K562 (cell line): Measurements from ENCODE around the gene SYNPO2. TPM values are rescaled to one million over a fixed set of nuclear protein-coding genes. Genes with fewer than 3 reads are reported as not detected.

Experiments used
- ATAC-seq: fragments of 200-7000 bp; cut with Tn5 transposase; 3 replicates; pipeline ENCODE4 v1.9.1; 2020; ENCODE audit warnings: moderate library complexity
- BruUV-seq: library from RNA; stranded (reverse); fragments of 400-500 nt; replicated peaks from 2 replicates; lab custom pipeline; 2021; lab: Mats Ljungman, UMichigan
- CTCF ChIA-PET: fragments of 300-600 bp; formaldehyde crosslinking; extraction: SDS; loops from one replicate; lab custom pipeline; 2021; ENCODE audit warnings: low intra/inter-chr PET ratio; lab: Yijun Ruan, JAX
- POLR2A ChIA-PET: fragments of 300-600, 350-650 bp; sonication (Branson Sonifier 250); formaldehyde crosslinking; extraction: SDS; loops from one replicate; lab custom pipeline; 2021; ENCODE audit warnings: antibody characterized with exemption, inconsistent platforms; lab: Yijun Ruan, JAX
- DNase-seq, 4 experiments: peaks; one replicate each; pipeline versions ENCODE4 v3.0.0 to v3.0.0-alpha.2; 2011 to 2018; ENCODE audit warnings: low spot score in 3 of 4, mixed read lengths in 3 of 4; ENCODE audit errors: extremely low read depth in 1 of 4
- FAIRE-seq: peaks from 2 replicates; lab custom pipeline; 2011; peaks lifted over from hg19 to GRCh38; lab: Jason Lieb, UNC
- H2AFZ ChIP-seq: 2 replicates; pipeline ENCODE4 v1.6.0; 2011; ENCODE audit warnings: low read depth, low read length, control low read depth, inconsistent platforms
- H3K27ac ChIP-seq: fragments of 200-600 bp; 3 replicates; pipeline ENCODE4 v1.8.0; 2011; ENCODE audit warnings: low read depth, mild to moderate bottlenecking, control low read depth, inconsistent platforms, low read length, moderate library complexity, mixed read lengths; ENCODE audit errors: extremely low read depth
- H3K27me3 ChIP-seq, 2 experiments: fragments of 300-600 bp in 1 of 2; 2 replicates in 1 of 2; 3 replicates in 1 of 2; pipeline versions ENCODE4 v1.6.0 to v1.8.0; 2011; ENCODE audit warnings: inconsistent platforms in 2 of 2, low read length in 2 of 2, mild to moderate bottlenecking in 1 of 2, mixed read lengths in 1 of 2, moderate library complexity in 1 of 2; ENCODE audit not compliant: control insufficient read depth in 2 of 2, insufficient read depth in 2 of 2
- H3K36me3 ChIP-seq: fragments of 300-600 bp; 3 replicates; pipeline ENCODE4 v1.8.0; 2011; ENCODE audit warnings: mild to moderate bottlenecking, low read length, inconsistent platforms; ENCODE audit not compliant: control insufficient read depth, insufficient read depth
- H3K4me1 ChIP-seq, 2 experiments: fragments of 200-600 bp in 1 of 2; replicated peaks in 1 of 2; 2 replicates in 1 of 2; 3 replicates in 1 of 2; pipeline versions ENCODE4 v1.5.1 to v1.8.0; 2011; ENCODE audit warnings: inconsistent platforms in 2 of 2, low read length in 2 of 2, mild to moderate bottlenecking in 1 of 2, mixed read lengths in 1 of 2, moderate library complexity in 1 of 2; ENCODE audit not compliant: control insufficient read depth in 2 of 2, insufficient read depth in 2 of 2
- H3K4me2 ChIP-seq: 2 replicates; pipeline ENCODE4 v1.6.1; 2011; ENCODE audit warnings: low read length, control low read depth, inconsistent platforms, mixed read lengths; ENCODE audit not compliant: insufficient read depth
- H3K4me3 ChIP-seq: fragments of 200-600 bp; sonication (generic), shearing (Covaris generic); 2 replicates; pipeline ENCODE4 v1.5.1; 2016; ENCODE audit warnings: control low read depth, inconsistent platforms
- H3K79me2 ChIP-seq: fragments of 200-600 bp; 3 replicates; pipeline ENCODE4 v1.8.0; 2011; ENCODE audit warnings: low read length, inconsistent platforms; ENCODE audit not compliant: control insufficient read depth, insufficient read depth
- H3K9ac ChIP-seq, 2 experiments: 2 replicates each; pipeline versions ENCODE4 v1.6.0 to v1.6.1; 2011; ENCODE audit warnings: low read depth in 2 of 2, low read length in 2 of 2, control low read depth in 1 of 2, inconsistent platforms in 1 of 2, mild to moderate bottlenecking in 1 of 2, mixed read lengths in 1 of 2; ENCODE audit not compliant: insufficient read depth in 1 of 2
- H3K9me1 ChIP-seq: one replicate; pipeline ENCODE4 v1.6.0; 2011; ENCODE audit warnings: inconsistent platforms, mild to moderate bottlenecking, low read length, moderate library complexity; ENCODE audit not compliant: control insufficient read depth, insufficient read depth
- H3K9me3 ChIP-seq: replicated peaks from 2 replicates; pipeline ENCODE4 v1.5.1; 2011; ENCODE audit warnings: low read depth, low read length, inconsistent platforms; ENCODE audit not compliant: control insufficient read depth, insufficient read depth
- H4K20me1 ChIP-seq: replicated peaks from 2 replicates; pipeline ENCODE4 v1.6.1; 2011; ENCODE audit warnings: low read length, inconsistent platforms, mixed read lengths; ENCODE audit not compliant: control insufficient read depth, insufficient read depth
- ELF2 ChIP-seq: fragments of 250-450 bp; sonication (Bioruptor Pico); IDR thresholded peaks from 2 replicates; pipeline ENCODE4 v1.5.0; 2021; ENCODE audit warnings: mild to moderate bottlenecking
- POLR2G ChIP-seq: fragments of 200-400 bp; formaldehyde crosslinking; IDR thresholded peaks from 2 replicates; pipeline ENCODE4 v1.6.1; 2017; ENCODE audit warnings: low read depth, mild to moderate bottlenecking, antibody characterized with exemption, low read length, moderate library complexity
- RBM14 ChIP-seq: fragments of 200-400 bp; formaldehyde crosslinking; IDR thresholded peaks from 2 replicates; pipeline ENCODE4 v1.6.1; 2018; ENCODE audit warnings: low read depth, mild to moderate bottlenecking, low read length, moderate library complexity, borderline replicate concordance; ENCODE audit not compliant: insufficient read depth
- ZFP1 ChIP-seq: fragments of 450-650 bp; formaldehyde crosslinking; IDR thresholded peaks from 2 replicates; pipeline ENCODE4 v1.4.0; 2020; ENCODE audit warnings: mild to moderate bottlenecking, mixed read lengths
- ZNF518B ChIP-seq: fragments of 250-450 bp; sonication (Bioruptor Pico); IDR thresholded peaks from 2 replicates; pipeline ENCODE4 v1.5.0; 2021; ENCODE audit warnings: mild to moderate bottlenecking, moderate library complexity
- WGBS: fragments of 100-300 bp; shearing (Covaris generic); methylation state at CpG from one replicate; pipeline ENCODE4 v1.1.6; 2016; ENCODE audit warnings: low coverage, mixed read lengths; ENCODE audit not compliant: insufficient coverage; ENCODE audit errors: missing lambda C conversion rate; 5-methylcytosine and 5-hydroxymethylcytosine counted together
- in situ Hi-C: fragments of 300-500 bp; cut with MboI; formaldehyde crosslinking; loops from 4 replicates; pipeline ENCODE4 v1.15.0; 2018; ENCODE audit warnings: inconsistent platforms, mixed read lengths
- intact Hi-C: fragments of 100-400 bp; cut with micrococcal nuclease; formaldehyde crosslinking; loops from 2 replicates; pipeline ENCODE4 v1.14.2; 2022
- polyA plus RNA-seq, 8 experiments: library from polyadenylated mRNA; depleted of rRNA in 4 of 8; stranded (reverse) in 5 of 8; unstranded in 3 of 8; fragments of >200 nt; fragmentation: Nextera tagmentation in 2 of 8; fragmentation: Illumina TruSeq in 1 of 8; extraction: Ambion mirVana in 2 of 8; extraction: Trizol in 1 of 8; gene quantifications; 2 replicates each; pipeline versions ENCODE4 v1.2.1 to v1.2.3, GENCODE V29; 2011 to 2014; ENCODE audit warnings: inconsistent platforms in 1 of 8, missing spikeins in 1 of 8
- total RNA-seq, 7 experiments: library from RNA; depleted of rRNA in 6 of 7; stranded (reverse); fragments of >200 nt in 6 of 7; fragmentation: Illumina TruSeq in 2 of 7; extraction: Trizol in 2 of 7; gene quantifications; 2 replicates each; pipeline versions ENCODE4 v1.2.1 to v1.2.3, GENCODE V29; 2011 to 2021; ENCODE audit warnings: low replicate concordance in 1 of 7

SYNPO2 gene
- total and polyA plus RNA-seq, 9 of the 15 experiments (the other 6 are each of a cell fraction or from before 2014, with no cell fraction given), result 0.03 to 0.18 TPM; not detected in 7

- no peak for TF ChIP-seq POLR2G
- no peak for TF ChIP-seq ZNF518B (CRISPR knock-in tag)
- no peak for TF ChIP-seq RBM14
- no peak for TF ChIP-seq ZFP1 (CRISPR knock-in tag)
- no peak for TF ChIP-seq ELF2 (CRISPR knock-in tag)
- H3K36me3 ChIP-seq, result no peaks in the 10 kb centered on the region
- no peaks in the 10 kb centered on the region for H3K79me2 ChIP-seq
- ChIA-PET CTCF (interaction anchor here (0.7 to 2.1 kb wide), 2 partner anchors 197 to 228 kb away, joined by 3 to 12 read pairs; no protein-coding TSS in a partner anchor), POLR2A (interaction anchor here (0.6 kb wide), 1 partner anchor 653 kb away, joined by 3 read pairs; no protein-coding TSS in a partner anchor)
- DNase-seq (no peak), ATAC-seq (peak; percentile 42; the same call in 1 of the 3 replicates), FAIRE-seq (no peak)
- in situ Hi-C loops, result no loop called here
- no peak overlapping the region for H3K4me2 ChIP-seq
- H3K9me1 ChIP-seq, result no peaks in the 10 kb centered on the region
- no peak overlapping the region for H3K27ac ChIP-seq
- intact Hi-C loops, result loop anchor here (1.0 to 5.0 kb wide), 3 partner anchors 77 to 227 kb away; no protein-coding TSS in a partner anchor
- H2AFZ ChIP-seq, result no peak overlapping the region
- H3K9me3 ChIP-seq, result no peaks in the 10 kb centered on the region
- no peaks in the 10 kb centered on the region for H3K4me1 ChIP-seq
- no peak overlapping the region for H3K4me3 ChIP-seq
- no peaks in the 10 kb centered on the region for H4K20me1 ChIP-seq
- no TSS peak for BruUV-seq
- WGBS, result 0% methylated on average over 6 of the region's 6 CpGs
- H3K27me3 ChIP-seq, result no peaks in the 10 kb centered on the region
- no peak overlapping the region for H3K9ac ChIP-seq
These were observed 80.2 kb downstream of the SYNPO2 start for GRCh38 chr4:118968813-118969212.
